GM19099 (cell line): ENCODE results near the gene F2RL3.

ENCODE experiments used
- POLR2A ChIP-seq: IDR thresholded peaks from 3 replicates; pipeline ENCODE4 v1.6.1; 2011; ENCODE audit warnings: low read depth; ENCODE audit not compliant: insufficient read length; ENCODE audit errors: extremely low read depth

F2RL3 gene

GRCh38 chr19:16888629-16889365 is at the start of gene F2RL3:
F2RL3 (plus strand) TSS chr19:16888999; CDS start chr19:16889190, 191 bp downstream.
- TF ChIP-seq POLR2A = no peak

- no peak for TF ChIP-seq POLR2A
Observed at GRCh38 chr19:16841391-16841926, 47.3 kb upstream of the F2RL3 start.

GRCh38 chr19:16846901-16847300 is 41.9 kb upstream of the F2RL3 start:
- TF ChIP-seq POLR2A = no peak

GRCh38 chr19:16847430-16847829 is 41.4 kb upstream of the F2RL3 start:
- TF ChIP-seq POLR2A = no peak

- TF ChIP-seq POLR2A = no peak
Observed at GRCh38 chr19:16849168-16849567, 39.6 kb upstream of the F2RL3 start.

- TF ChIP-seq POLR2A = no peak
Observed at GRCh38 chr19:16850133-16850532, 38.7 kb upstream of the F2RL3 start.

- no peak for TF ChIP-seq POLR2A
Observed at GRCh38 chr19:16851031-16851712, 37.6 kb upstream of the F2RL3 start.

GRCh38 chr19:16853066-16853465 is 35.7 kb upstream of the F2RL3 start:
- no peak for TF ChIP-seq POLR2A

GRCh38 chr19:16856091-16856490 is 32.7 kb upstream of the F2RL3 start:
- no peak for TF ChIP-seq POLR2A

- no peak for TF ChIP-seq POLR2A
Observed at GRCh38 chr19:16859626-16860025, 29.2 kb upstream of the F2RL3 start.

GRCh38 chr19:16860118-16860517 is 28.7 kb upstream of the F2RL3 start:
- TF ChIP-seq POLR2A = no peak

GRCh38 chr19:16861011-16861410 is 27.8 kb upstream of the F2RL3 start:
- TF ChIP-seq POLR2A = no peak

- TF ChIP-seq POLR2A = no peak
Observed at GRCh38 chr19:16861834-16862233, 27.0 kb upstream of the F2RL3 start.

GRCh38 chr19:16862826-16863415 is 25.9 kb upstream of the F2RL3 start:
- no peak for TF ChIP-seq POLR2A

- TF ChIP-seq POLR2A = no peak
Observed at GRCh38 chr19:16867211-16867610, 21.6 kb upstream of the F2RL3 start.

GRCh38 chr19:16868423-16869130 is 20.2 kb upstream of the F2RL3 start:
- no peak for TF ChIP-seq POLR2A
